ENCODE measurements around the gene HOXA5. TPM values are rescaled to one million over a fixed set of nuclear protein-coding genes. Genes with fewer than 3 reads are reported as not detected.
A peak's percentile ranks its signal among the peaks of the same experiment; 100 is the strongest.

HOXA5 gene
- total RNA-seq, 4 donors from 2014 or later: 7.8 to 24.8 (median 14.7) TPM

- Histone ChIP-seq H3K27ac (replicated peaks in 1 of 4) (no peak overlapping the region), H3K9me3 (no peaks in the 10 kb centered on the region), H3K27me3 (peaks cover 38 to 98% (median 88%) of the 10 kb centered on the region in 4 donors), H3K36me3 (no peaks in the 10 kb centered on the region), H3K4me1 (peaks cover 45 to 77% (median 61%) of the 10 kb centered on the region in 4 donors), H3K4me3 (peak overlapping the region; percentile 14 to 54 (median 36))
- intact Hi-C loops (cut with DNase I): loop anchor here (5.0 to 10.0 kb wide), 2 partner anchors 1260 to 1293 kb away; no protein-coding TSS in a partner anchor
- no peak for DNase-seq (ENCODE audit: extremely low spot score)
- WGBS: 13% methylated on average over 46 of the region's 48 CpGs
- TF ChIP-seq, protein P1, sequence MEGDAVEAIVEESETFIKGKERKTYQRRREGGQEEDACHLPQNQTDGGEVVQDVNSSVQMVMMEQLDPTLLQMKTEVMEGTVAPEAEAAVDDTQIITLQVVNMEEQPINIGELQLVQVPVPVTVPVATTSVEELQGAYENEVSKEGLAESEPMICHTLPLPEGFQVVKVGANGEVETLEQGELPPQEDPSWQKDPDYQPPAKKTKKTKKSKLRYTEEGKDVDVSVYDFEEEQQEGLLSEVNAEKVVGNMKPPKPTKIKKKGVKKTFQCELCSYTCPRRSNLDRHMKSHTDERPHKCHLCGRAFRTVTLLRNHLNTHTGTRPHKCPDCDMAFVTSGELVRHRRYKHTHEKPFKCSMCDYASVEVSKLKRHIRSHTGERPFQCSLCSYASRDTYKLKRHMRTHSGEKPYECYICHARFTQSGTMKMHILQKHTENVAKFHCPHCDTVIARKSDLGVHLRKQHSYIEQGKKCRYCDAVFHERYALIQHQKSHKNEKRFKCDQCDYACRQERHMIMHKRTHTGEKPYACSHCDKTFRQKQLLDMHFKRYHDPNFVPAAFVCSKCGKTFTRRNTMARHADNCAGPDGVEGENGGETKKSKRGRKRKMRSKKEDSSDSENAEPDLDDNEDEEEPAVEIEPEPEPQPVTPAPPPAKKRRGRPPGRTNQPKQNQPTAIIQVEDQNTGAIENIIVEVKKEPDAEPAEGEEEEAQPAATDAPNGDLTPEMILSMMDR (IDR thresholded peaks at IDR 0.05): no peak
- TF ChIP-seq EP300 (IDR thresholded peaks at IDR 0.05) (no peak), POLR2AphosphoS5 (IDR thresholded peaks at IDR 0.05) (no peak), POLR2A (IDR thresholded peaks at IDR 0.05; ENCODE audit: low read depth) (no peak)
Measured at GRCh38 chr7:27154901-27155815, 11.7 kb upstream of the HOXA5 start.

GRCh38 chr7:27154369-27154768 lies 10.9 kb upstream of the HOXA5 start:
- intact Hi-C loops (cut with DNase I): loop anchor here (10.0 kb wide), 1 partner anchor 1260 kb away; no protein-coding TSS in a partner anchor
- Histone ChIP-seq H3K4me3 (no peak overlapping the region), H3K36me3 (no peaks in the 10 kb centered on the region), H3K27ac (replicated peaks in 1 of 4) (no peak overlapping the region), H3K27me3 (peaks cover 38 to 95% (median 81%) of the 10 kb centered on the region in 4 donors), H3K4me1 (peaks cover 45 to 73% (median 60%) of the 10 kb centered on the region in 4 donors), H3K9me3 (no peaks in the 10 kb centered on the region)
- TF ChIP-seq EP300 (IDR thresholded peaks at IDR 0.05) (no peak), POLR2A (IDR thresholded peaks at IDR 0.05; ENCODE audit: low read depth) (no peak), POLR2AphosphoS5 (IDR thresholded peaks at IDR 0.05) (no peak)
- TF ChIP-seq, protein P1 (IDR thresholded peaks at IDR 0.05): no peak
- no peak for DNase-seq (ENCODE audit: extremely low spot score)
- WGBS: 49% methylated on average over 9 of the region's 10 CpGs

- H3K27me3 ChIP-seq: peaks cover 38 to 95% (median 73%) of the 10 kb centered on the region in 4 donors
- no peak overlapping the region for H3K4me3 ChIP-seq
- TF ChIP-seq POLR2A (IDR thresholded peaks at IDR 0.05; ENCODE audit: low read depth) (no peak), POLR2AphosphoS5 (IDR thresholded peaks at IDR 0.05) (no peak), EP300 (IDR thresholded peaks at IDR 0.05) (no peak)
- TF ChIP-seq, protein P1 (IDR thresholded peaks at IDR 0.05): no peak
- intact Hi-C loops (cut with DNase I): loop anchor here (10.0 kb wide), 1 partner anchor 1259 kb away; no protein-coding TSS in a partner anchor
- DNase-seq (ENCODE audit: extremely low spot score): no peak
- no peak overlapping the region for H3K27ac ChIP-seq (replicated peaks in 1 of 4)
- H3K36me3 ChIP-seq: no peaks in the 10 kb centered on the region
- 44% methylated on average over 3 of the region's 3 CpGs for WGBS
- peaks cover 45 to 70% (median 59%) of the 10 kb centered on the region in 4 donors for H3K4me1 ChIP-seq
- H3K9me3 ChIP-seq: no peaks in the 10 kb centered on the region
Measured at GRCh38 chr7:27153526-27153925, 10.0 kb upstream of the HOXA5 start.

GRCh38 chr7:27152816-27153442 lies 9.4 kb upstream of the HOXA5 start:
- DNase-seq (ENCODE audit: extremely low spot score): no peak
- peak overlapping the region in 1 of 4 donors; percentile 28 for H3K27ac ChIP-seq (replicated peaks in 1 of 4)
- intact Hi-C loops (cut with DNase I): loop anchor here (10.0 kb wide), 1 partner anchor 1258 kb away; no protein-coding TSS in a partner anchor

More at GRCh38 chr7:27152816-27153442, 9.4 kb upstream of the HOXA5 start:
- 40% methylated on average over 21 of the region's 22 CpGs for WGBS
- peaks cover 40 to 95% (median 68%) of the 10 kb centered on the region in 4 donors for H3K27me3 ChIP-seq
- H3K4me1 ChIP-seq: peaks cover 51 to 68% (median 62%) of the 10 kb centered on the region in 4 donors
- TF ChIP-seq POLR2A (IDR thresholded peaks at IDR 0.05; ENCODE audit: low read depth) (no peak), POLR2AphosphoS5 (IDR thresholded peaks at IDR 0.05) (no peak), EP300 (IDR thresholded peaks at IDR 0.05) (no peak)
- TF ChIP-seq, protein P1 (IDR thresholded peaks at IDR 0.05): no peak
- H3K4me3 ChIP-seq: peak overlapping the region in 3 of 4 donors; percentile 42 to 58 (median 46)
- no peaks in the 10 kb centered on the region for H3K36me3 ChIP-seq
- H3K9me3 ChIP-seq: no peaks in the 10 kb centered on the region

Data from esophagus muscularis mucosa (tissue), 4 donors.